HG02798 (cell line): ENCODE results near the gene CAST.
"Not testable (repeated sequence)": the region's sequence is repeated elsewhere in the genome, so short reads cannot be mapped to it uniquely, and the experiment has no call there.

ENCODE experiments used
- ATAC-seq: cut with Tn5 transposase; IDR thresholded peaks from one replicate; pipeline ENCODE4 v1.9.1; 2021; ENCODE audit warnings: mild to moderate bottlenecking; ENCODE audit not compliant: unreplicated experiment, poor library complexity

The CAST gene

DNA sequence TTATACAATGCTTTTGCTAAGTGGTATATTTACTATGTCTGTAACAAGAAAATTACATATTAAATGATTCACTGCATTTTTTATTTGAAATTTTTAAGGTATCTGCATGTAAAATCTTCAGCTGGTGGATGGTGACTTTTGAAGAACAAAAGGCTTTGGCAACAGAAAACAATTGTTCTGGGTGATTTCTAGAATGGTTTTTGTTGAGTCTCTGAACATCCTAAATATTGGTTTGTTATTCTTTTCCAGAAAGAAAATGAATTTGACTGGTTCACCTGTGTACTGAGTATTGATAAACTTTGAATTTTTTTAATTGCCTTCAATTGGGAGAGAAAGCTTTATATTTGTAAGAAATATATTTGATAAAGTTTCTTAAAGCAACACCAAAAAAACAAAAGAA is 110.4 kb downstream of the CAST start:
- no peak for ATAC-seq

DNA sequence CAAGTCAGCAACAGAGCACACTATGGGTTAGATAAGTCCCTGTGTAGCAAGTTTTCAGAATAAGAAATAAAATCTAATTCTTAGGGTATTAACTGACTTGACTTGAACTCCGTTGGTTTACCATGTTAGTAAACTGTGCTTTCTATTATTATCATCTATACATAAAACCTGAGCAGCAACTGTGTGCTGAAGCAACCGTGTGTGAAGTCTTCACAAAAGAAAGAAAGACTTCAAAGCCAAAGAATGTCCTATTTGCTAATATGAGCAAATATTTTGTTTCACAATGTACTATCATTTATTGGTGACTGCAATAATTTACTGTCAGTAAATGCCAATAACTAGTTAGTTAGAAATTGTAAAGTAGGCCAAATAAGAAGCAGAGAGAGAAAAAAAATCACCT is 112.9 kb downstream of the CAST start:
- ATAC-seq: no peak

DNA sequence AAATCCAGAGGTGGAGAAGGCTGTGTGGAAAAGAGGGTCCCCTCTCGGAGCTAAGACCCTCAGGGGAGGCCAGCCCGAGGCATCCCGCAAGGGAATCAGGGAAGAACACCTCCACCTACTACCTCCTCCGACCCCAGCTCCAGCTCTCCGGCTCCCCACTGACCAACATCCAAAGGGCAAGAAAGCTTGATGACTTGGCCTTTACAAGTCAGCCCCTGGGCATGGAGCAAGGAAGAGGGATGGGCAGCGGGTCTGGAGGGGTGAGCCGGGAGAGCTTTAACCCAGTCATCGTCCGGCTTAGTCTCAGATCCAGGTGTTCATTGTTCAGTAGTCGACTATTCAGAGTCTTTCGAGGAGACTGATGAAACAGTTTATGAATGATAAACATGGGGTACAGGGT is 113.5 kb downstream of the CAST start:
- no peak for ATAC-seq

DNA sequence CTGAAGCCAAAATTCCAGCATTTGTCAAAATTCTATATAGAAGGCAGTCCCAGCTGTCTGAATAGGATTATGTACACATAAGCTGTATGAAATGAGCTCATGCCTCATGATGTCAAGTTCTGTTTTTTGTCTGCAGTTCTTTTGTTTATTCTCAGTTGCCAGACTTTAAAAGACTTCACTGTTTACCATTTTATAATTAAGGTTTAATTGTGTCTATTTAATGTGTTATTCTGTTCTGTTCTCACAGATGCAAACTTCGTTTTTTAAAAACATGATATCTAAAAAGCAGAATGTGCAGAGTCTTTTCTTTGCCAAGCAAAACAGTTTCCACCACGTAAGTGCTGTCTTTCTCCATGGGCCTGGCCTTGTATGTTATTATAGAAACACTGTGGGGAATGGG is 114.4 kb downstream of the CAST start:
- ATAC-seq: no peak

DNA sequence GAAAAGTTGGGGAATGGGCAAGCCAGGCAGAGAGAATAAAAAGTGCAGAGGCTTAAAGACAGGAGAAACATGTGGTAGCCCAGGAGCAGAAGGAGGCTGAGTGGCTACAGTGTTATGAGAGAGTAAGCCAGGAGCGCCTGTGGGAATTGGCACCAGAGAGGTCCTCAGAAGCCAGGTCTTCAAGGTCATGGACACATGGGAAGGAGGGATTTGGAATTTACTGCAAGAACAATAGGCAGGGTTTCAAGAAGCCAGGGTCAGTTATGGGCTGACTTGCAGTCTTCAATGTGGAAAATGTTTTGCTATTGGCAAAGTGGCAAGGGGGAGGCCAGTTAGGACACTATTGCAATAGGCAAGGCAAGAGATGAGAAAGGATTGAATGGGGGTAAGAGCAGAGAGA is 116.2 kb downstream of the CAST start:
- no peak for ATAC-seq

DNA sequence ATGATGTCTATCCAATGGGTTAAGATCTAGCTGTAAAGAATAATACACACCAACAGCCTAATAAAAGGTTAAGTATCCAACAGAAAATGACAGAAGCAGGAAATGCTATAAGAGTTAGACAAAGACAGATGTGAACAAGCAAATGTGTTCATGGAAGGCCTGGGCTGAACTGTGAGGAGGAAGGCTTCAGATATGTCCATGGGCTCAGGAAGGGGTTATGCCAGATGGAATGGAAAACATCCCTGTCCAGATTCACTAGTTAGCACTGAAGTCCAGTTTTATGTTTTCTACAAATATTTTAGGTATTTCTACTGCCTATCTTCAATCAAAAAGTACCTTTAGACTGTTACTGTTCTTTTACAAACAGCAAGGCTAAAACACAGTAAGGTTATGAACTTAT is 118.5 kb downstream of the CAST start:
- ATAC-seq: no peak

DNA sequence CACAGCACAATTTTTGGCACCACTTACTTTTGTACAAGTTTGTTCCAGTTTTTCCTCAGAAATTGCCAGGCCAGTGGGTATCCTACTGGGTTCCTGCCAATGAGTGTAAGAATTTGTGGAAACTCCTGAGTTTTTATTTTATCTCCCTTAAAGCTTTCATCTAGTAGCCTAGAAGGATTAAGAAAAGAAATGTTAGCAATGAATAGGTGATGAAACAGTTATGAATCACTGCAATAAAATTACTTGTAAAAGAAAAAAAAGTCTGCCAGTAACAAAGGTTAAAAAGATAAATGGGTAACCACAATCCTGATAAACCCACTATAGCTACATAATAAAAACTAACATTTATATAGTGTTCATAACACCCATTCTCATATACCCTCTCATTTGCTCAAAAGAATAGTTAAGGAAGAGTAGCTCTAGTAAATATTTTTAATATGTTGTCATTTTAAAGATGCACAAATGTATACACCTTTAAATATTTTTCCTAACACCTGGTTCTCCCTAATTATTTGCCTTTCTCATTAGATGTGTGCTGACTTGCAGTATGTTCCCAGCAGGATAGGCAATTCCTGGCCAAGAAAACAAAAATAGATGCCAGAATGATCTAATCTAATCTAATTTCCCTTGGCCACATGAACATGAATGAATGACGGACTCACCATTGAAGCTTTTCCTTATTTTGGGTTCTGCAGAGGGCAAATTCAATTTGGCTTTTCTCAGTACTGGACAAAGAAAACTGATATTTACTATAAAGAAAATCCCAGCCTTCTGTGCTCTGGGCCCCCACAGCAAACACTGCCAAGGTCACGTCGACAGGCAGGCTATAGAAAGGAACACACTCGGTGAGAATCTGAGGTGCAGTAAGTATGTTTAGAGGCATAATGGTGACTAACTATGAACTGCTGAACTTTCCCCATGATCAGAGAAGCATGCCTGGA is 119.1 kb downstream of the CAST start:
- ATAC-seq: no peak

DNA sequence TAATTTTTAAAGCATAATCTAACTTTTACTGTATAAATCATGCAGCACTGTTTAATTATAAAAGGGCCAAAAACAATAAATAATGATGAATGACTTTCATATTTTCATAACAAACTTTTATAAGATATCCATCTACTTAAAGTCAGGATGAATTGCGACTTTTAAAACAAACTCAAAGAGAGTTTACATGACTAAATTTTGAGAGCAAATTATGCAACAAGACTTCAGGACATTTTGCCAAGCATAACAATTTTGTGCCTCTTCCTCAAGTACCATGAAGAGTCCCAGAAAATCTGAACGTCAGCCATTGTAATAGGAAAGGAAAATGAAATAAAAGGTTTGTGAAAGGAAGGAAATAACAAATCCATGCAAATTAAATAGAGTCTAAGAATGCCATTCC is 121.2 kb downstream of the CAST start:
- no peak for ATAC-seq

DNA sequence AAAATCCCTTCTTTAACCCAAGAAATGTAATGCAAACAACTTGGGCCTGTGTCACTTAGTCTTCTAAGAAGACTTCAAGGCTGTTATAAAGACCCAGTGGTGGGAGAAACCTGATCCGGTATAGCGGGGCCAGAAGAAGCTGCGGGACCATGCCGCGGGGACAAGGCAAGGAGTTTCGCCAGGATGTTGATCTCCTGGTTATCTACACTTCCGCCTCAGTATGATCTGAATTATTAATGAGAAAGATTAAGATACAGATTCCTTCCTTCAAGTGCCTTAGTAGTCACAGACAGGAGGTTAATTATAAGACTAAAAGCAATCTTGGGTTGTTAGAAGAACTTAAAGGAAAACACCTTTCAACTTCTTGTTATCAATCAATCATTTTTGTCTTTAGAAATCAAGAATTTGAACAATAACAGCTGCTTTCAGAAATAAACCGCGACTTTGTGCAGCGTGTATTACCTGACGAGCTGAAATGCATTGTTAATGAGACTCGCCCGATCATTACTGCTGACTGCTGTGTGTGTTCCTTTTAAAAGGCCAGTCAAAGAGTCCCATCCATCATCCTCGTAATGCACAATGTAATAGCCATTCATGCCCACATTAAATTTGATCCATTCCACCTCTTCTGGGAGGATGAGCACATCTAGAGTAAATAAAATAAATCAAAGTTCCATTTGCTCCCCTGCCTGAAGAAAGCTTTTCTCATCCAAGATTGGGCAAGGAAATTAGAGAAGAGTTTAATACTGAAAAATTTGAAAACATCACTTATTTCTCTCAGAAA is 123.3 kb downstream of the CAST start:
- no peak for ATAC-seq

DNA sequence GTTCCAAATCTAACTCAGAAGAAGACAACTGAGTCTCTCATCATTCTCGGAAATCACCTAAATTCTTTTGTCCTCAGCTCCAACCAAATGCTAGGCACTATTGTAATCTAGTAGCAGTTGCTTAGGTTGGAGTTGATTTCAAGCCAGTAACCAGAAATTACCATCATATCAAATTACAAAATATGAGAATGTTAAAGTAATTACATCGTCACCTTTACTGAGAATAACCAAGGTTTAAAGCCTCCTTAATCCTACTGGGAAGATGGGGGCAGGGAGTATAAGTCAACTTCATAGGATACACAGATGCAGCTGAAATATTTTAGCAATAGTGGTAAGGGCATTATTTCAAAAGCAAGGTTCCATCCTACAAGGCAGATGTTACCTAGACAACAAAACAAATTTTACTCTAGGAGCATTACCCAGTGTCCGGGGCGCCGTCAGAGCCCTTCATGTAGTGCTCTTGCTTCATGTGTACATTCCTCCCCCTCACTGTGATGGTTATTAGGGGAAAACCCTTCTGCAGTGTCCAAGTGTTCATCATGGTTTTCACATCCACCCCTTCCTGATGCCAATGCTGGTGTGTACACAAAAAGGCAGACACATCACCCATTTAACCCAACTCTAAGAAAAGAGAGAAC is 126.1 kb downstream of the CAST start:
- no peak for ATAC-seq

DNA sequence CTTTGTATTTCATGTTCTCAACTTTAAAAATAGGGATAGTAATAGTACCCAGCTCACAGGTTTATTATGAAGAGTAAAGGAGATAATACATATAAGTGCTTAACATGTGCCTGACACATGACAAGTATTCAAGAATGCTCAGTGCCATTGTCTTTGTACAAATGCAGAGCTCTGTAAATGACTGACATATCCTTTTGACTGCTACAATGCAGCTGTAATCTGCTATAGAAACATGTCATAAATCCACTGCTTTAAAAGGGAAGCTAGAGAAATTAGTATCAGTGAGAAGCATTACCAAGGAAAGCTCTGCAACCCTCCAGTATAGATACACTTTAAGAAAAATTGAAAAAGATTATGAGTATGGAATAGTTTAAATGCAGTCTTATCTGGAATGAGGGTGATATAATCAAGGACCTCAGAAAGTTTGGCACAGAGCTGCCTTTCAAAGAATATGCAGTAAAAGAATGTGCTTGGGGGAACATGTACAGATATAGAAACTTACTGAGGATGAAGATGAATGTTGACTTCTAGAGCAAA is 127.7 kb downstream of the CAST start:
- ATAC-seq: no peak

DNA sequence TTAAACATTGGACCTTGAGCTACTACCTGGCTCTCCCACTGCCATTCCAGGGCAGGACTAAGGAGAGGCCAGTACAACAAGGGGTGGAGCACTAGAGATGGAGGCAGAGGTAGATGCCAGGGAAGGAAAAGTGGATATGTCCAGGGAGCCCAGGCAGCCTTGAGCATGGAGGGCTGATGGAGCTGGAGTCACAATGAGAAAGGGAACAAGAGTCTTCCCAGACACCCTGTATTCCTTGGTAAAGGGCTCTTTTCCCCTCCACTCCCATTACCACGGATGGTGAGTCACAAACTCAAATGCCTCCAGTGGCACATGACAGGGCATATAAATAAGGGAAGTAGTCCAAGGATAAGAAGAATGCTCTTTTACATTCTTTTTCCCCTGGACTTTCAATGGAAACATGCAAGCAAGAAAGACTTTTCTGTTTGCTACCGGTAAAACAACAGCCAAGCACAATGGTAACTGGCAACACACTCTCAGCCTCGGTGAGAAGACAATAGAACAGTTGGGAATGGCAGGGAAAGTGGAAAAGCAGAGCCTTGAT is 128.9 kb downstream of the CAST start:
- ATAC-seq: no peak

DNA sequence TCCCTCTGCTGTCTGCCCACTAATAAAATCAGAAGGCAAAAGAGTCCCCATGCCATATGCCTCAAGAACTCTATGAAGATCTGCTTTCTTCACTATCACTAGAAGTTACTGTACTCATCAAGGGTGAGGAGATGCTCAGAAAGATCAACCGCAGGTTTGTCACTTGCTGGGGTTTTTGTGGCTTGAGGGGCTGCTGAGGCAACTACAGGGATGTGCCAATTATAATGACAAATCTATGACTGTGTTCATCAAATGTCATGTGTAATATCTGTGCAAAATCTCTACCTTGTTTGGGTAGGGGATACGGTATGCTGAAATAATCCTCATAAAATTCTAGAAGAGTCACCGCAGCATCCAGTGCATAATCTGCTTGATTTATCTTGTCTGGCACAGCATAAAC is 132.6 kb downstream of the CAST start:
- no peak for ATAC-seq

DNA sequence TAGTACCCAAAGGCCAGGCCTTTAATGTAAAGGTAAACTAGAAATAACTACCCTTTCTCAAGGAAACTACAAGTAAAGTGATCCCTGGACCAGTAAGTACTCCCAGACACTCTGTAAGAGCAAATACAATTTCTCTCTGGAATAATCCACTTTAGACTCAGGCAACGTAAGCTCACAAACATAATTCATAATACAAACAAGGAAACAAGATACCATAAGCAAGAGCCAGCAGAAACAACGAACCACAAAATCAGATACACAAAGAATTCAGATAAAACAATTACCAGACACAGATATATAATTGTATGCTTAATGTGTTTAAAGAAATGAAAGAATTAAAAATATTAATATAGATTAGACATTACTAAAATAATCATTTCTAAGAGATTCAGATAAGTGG is 133.4 kb downstream of the CAST start:
- ATAC-seq: no peak

DNA sequence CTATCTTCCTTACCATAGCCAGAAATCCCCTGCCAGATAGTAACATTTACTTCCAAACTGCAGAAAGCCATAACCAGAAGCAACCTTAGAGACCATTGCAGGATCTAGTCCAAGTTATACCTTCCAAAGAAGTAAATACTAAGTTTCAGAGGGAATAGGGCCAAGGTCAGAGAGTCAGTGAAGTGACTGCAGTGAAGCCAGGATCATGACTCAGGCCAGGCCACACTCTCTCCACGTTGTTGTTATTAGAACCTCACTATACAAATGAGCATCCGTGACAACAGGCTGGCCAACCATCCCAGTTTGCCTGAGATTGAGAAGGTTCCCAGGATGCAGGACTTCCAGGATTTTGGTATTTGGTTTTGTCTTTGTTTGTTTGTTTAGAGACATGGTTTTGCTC is 134.3 kb downstream of the CAST start:
- ATAC-seq: no peak

DNA sequence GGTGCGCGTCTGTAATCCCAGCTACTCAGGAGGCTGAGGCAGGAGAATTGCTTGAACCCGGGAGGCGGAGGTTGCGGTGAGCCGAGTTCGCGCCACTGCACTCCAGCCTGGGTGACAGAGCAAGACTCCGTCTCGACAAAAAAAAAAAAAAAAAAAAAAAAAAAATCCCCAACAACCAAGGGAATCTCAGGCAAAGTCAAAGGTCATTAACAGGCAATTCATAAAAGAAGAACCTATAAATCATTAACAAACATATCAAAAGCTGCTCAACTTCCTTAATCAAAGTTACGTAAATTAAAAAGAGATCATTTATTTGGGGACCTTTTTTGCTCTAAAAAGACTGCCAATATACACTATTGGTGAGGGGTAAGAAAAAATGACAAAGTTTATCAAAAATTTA is 139.5 kb downstream of the CAST start:
- not testable (repeated sequence) for ATAC-seq

DNA sequence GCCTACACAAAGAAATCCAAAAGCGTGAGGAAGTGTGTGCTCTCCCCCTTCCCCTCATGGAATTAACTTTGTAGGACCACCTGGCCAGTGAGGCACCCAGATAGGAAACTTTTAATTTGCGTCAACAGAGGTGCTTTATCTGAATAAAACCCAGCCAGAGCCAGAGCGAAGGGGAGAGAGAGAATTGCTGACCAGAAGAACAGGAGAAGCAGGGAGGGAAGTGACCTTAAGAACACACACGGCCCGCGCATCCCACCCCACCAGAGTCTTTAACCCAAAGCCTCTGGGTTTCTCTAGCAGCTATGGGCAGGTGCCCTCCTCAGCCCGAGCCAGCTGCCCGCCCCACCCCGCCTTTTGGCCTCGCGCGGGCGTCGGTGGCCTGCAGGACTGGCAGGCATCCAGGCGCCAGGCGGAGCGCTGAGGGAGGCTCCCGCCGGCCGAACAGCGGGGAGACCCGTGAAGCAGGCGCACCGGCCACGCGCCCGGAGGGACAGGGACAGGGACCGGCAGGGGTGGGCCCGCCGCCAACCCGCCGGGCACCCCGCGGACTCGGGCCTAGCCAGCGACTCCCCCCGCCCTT is 145.0 kb downstream of the CAST start:
- peak; percentile 40 for ATAC-seq

DNA sequence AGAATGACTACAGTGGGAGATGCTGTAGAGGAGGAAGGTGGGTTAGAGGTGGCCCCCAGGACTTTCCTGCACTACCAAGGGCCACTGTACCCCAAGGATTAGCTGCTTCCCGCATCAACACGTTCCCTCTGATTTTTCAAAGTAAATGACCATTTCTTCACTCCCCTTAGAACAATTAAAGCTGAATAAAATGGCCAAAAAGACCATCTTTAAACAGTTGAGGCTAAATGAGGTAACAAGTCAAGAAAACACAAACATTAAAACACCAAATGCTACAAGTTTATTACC is 146.3 kb downstream of the CAST start:
- no peak for ATAC-seq

DNA sequence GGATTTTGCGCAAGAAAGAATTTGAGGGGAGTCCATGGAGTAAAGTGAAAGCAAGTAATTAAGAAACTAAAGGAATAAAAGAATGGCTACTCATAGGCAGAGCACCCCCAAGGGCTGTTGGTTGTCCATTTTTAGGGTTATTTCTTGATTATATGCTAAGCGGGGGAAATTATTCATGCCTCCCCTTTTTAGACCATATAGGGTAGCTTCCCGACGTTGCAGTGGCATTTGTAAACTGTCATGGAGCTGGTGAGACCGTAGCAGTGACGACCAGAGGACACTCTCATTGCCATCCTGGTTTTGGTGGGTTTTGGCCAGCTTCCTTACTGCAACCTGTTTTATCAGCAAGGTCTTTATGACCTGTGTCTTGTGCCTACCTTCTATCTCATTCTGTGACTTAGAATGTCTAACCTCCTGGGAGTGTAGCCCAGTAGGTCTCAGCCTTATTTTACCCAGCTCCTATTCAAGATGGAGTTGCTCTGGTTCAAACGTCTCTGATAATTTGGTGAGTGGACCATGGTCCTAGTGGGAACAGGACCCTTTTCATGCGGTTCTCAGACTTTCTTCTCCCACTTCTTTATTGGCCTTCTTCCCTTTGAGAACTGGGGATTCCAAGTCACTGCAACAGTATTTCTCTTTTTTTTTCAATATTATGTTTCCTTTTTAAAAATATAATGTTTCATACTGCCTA is 146.8 kb downstream of the CAST start:
- no peak for ATAC-seq

DNA sequence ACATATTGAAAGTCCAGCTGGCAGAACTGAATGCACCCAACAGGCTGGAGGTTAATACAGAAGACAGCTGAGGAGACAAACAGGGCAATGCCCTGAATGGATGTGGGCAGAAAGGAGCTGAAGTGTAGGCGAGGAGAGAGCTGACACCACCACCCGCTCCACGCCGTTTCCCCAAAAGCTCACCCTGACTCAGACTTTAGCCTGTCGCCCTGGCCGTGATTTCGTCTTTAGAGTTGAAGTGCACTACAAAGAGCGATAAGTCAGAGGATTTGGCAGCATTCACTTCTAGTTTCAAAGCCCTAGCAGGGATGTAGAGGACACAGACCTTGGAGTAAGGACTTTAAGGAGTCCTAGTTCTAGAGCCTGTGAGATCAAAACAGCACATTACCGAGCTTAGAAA is 147.7 kb downstream of the CAST start:
- ATAC-seq: no peak
